GM12874 (cell line): ENCODE results near the gene FBF1.
A peak's percentile ranks its signal among the peaks of the same experiment; 100 is the strongest.

Source experiments
- CTCF ChIP-seq: IDR thresholded peaks from 2 replicates; pipeline ENCODE4 v1.5.1; 2011; ENCODE audit warnings: low read depth, mild to moderate bottlenecking, control low read depth, low read length, moderate library complexity; ENCODE audit not compliant: insufficient read depth

FBF1 gene

DNA sequence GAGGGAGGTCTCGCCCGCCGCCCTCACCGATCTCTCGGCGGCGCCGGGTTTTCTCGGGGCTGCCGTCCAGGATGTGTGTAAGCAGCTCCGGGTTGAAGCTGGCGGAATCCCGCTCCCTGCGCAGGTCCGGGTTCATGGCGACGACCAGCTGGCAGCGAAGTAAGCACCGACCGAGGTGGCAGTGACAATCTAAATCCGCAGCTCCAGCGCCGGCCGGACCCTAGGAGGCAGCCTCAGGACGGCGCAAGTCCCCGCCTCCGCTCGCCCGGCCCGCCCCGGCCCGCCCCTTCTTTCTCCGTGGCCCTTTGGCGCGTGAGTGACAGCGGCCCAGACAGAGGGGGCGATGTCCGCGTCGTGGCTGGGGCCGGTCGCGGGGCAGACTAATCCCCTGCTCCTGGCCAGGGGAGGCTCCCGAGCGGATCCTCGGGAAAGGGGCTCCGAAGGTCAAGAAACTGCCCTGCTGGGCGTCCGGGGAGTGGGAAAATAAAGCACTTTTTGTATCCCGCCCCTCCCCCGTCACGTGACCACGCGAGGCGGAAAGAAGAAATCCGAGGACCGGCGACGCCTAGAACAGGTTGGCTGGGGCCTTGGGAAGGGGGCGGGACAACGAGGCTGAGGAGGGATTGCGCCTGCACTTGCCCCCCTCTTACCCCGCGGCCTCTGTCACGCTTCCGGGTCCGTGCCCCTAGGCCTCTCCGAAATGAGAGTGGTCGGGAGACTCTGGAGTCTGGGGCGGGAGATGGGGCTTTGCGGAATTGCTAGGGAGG, 38.3 kb upstream of the FBF1 start, which contains the start of the genes ACOX1 and TEN1:
TSS of gene ACOX1 (minus strand) at position 229 of the 767 bp plus-strand sequence. CDS start at position 136, 93 bp downstream.
TSS of gene TEN1 (plus strand) at position 303 of the 767 bp plus-strand sequence. CDS start 6,953 bp downstream, outside the sequence.
- TF ChIP-seq CTCF, result peak; percentile 14; the same call in 1 of the 2 replicates

DNA sequence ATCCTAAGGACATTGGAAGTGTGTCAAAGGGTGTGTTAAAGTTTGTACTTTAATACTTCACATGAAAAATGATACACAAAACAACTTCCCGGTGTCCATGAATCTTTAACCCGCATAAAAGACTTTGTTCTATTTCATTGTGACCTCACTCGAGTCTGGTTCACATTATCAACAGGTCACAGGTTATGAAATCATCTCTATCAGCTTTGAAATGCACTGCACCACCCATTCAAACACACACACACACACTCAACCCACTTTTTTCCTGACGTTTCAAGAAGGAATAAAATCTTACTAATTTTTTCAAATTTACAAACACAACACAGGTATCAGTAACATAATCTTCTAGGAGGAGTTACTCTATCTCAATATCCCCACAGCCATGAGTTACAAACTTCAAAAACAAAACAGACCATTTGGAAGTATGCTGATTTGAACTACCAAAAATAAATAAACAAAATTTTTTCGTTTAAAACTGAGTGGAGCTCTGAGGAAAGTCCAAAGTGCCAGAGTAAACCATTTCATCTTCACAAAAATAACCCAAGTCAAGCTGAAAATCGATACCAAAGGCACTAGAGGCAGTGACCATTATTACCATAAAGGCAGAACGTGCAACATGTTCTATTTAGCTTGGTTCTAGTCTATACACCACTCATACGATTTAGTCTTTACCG, 35.5 kb upstream of the FBF1 start:
- no peak for TF ChIP-seq CTCF

DNA sequence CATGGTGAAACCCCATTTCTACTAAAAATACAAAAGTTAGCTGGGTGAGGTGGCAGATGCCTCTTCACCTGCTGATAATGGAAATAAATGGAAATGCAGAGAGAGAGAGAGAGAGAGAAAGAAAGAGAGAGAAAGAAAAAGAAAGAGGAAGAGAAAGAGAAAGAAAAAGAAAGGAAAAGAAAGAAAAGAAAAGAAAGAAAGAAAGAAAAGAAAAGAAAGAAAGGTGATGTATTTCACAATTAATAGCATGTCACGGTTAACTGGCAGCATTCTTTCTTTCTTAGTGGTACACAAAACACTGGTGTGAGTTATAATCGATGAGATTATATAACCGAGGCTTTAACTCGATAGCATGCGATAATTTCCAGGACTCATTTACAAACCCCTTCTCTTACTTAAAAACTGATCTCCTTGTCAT, 34.9 kb upstream of the FBF1 start:
- no peak for TF ChIP-seq CTCF

DNA sequence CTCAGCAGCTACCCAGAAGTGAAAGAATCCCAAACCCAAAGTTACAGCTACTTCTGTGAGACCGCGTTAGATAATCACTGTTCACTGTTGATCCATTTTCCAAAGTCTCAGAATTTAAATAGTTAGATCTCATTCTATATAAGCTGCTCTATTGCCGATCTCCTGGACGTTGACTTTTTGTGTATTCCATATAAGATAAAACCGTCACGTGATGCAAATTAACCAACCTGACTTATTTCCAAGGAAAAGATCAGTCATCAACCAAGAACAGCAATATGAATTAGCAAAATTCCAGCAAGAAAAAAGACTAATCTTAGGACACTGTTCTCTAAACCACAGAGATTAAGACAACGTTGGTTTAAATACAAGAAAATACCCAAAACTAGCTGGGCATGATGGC, 29.8 kb upstream of the FBF1 start:
- TF ChIP-seq CTCF, result no peak

- no peak for TF ChIP-seq CTCF
Observed at GRCh38 chr17:75970011-75970523, 29.2 kb upstream of the FBF1 start.

DNA sequence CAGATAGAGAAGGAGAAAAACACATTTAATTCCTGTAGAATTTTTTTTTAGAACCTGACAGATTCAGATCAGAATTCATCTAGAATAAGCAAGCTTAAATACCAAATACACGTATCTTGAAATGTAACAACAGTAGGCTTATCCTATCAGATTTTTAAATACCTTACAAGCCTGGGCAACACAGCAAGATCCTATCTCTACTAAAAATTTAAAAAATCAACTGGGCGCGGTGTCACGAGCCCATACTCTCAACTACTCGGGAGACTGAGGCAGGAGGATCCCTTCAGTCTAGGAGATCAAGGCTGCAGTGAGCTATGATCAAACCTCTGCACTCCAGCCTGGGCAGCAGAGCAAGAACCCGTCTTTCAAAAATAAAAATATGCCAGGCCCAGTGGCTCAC, 24.6 kb upstream of the FBF1 start:
- TF ChIP-seq CTCF, result no peak

DNA sequence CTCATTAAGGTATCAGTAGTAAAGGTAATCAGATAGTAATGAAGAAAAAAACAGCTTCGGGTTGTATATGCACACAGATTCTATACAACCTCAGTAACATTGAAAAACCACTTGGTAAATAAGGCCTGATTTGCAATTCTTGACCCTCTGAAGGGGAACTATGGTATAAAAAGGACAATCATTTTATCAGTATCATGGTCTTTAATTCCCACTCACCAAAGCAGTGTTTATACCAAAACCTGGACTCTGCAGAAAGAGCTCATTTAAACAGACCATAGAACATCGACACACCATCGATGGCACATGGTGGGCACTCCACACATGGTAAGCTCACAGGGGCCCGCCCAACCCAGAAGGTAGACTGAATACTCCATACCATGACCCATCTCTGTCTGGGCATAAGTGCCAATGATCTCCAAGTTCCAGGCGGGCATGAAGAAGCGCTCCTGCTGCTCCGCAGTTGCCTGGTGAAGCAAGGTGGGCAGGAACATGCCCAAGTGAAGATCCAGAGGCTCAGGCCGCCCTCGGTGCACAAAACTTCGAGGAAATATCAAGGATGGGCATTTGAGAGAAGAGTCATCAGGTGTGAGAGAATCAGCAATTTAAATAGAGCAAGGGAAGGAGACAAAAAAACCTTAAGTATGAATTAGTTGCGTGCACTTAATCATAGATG, 19.1 kb upstream of the FBF1 start:
- TF ChIP-seq CTCF, result no peak
